ENCODE measurements around the gene VTN.

DNA sequence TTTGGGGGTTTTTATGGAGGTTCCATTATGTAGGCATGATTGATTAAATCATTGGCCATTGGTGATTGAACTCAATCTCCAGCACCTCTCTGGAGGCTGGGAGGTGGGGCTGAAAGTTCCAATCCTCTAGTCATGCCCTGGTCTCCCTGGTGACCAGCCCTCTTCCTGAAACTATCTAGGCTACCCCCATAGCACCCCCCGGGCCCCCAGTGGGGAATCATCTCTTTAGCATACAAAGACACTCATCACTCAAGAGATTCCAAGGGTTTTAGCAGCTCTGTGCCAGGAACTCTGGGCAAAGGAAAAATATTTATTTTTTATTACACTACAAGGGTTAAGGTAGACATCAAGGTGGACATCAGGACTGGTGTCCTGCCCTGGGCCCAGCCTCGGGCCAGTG lies 25.3 kb upstream of the VTN start:
- TF ChIP-seq, protein P1, sequence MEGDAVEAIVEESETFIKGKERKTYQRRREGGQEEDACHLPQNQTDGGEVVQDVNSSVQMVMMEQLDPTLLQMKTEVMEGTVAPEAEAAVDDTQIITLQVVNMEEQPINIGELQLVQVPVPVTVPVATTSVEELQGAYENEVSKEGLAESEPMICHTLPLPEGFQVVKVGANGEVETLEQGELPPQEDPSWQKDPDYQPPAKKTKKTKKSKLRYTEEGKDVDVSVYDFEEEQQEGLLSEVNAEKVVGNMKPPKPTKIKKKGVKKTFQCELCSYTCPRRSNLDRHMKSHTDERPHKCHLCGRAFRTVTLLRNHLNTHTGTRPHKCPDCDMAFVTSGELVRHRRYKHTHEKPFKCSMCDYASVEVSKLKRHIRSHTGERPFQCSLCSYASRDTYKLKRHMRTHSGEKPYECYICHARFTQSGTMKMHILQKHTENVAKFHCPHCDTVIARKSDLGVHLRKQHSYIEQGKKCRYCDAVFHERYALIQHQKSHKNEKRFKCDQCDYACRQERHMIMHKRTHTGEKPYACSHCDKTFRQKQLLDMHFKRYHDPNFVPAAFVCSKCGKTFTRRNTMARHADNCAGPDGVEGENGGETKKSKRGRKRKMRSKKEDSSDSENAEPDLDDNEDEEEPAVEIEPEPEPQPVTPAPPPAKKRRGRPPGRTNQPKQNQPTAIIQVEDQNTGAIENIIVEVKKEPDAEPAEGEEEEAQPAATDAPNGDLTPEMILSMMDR (IDR thresholded peaks at IDR 0.05), result no peak
- TF ChIP-seq POLR2A (IDR thresholded peaks at IDR 0.05), result no peak
